NCI-H2196 (cell line): ENCODE measurements around the gene NACC1.

Source experiments
- DNase-seq: peaks from one replicate; lab custom pipeline; 2025; ENCODE audit not compliant: unreplicated experiment; lab: John Stamatoyannopoulos, UW

The NACC1 gene

GRCh38 chr19:13087795-13088537 is 30.1 kb upstream of the NACC1 start:
- no peak for DNase-seq

- DNase-seq, result no peak
Observed at GRCh38 chr19:13089139-13089856, 28.8 kb upstream of the NACC1 start.

GRCh38 chr19:13089857-13090507 is 28.1 kb upstream of the NACC1 start:
- no peak for DNase-seq

DNA sequence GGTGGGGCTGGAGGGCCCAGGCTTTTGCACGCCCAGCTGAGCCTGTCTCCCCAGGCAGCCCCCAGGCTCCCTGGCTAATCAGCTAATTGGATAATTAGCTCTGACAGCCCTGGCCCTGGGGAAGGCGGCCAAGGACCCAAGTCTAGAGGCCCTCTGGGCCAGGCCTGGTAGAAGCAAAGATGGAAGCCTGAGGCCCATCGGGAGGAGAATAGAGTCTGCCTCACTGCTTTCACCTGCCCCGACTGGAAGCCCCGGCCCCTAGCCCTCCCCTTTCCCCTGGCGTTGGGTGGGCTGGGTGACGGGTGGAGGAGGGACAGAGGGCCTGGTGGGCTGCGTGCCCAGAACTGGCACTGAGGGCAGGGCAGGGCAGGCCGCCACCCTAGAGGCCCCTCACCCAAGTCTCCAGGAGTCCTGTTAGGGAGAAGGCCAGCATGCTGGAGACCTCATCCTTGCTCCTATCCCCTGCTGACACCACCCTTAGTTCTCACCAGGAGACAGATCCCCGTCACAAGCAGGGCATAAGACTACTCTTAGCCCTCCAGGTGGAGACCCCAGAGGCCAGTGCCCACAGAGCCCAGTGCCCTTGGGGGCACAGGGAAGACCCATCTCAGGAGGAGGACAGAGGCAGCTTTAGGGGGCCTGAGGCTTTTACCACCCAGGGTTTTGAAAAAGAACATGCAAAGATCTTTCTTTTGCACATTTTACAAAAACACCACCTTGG is 27.4 kb upstream of the NACC1 start:
- no peak for DNase-seq

- no peak for DNase-seq
Observed at GRCh38 chr19:13091400-13092157, 26.5 kb upstream of the NACC1 start.

GRCh38 chr19:13092158-13092543 is 25.9 kb upstream of the NACC1 start:
- no peak for DNase-seq

DNA sequence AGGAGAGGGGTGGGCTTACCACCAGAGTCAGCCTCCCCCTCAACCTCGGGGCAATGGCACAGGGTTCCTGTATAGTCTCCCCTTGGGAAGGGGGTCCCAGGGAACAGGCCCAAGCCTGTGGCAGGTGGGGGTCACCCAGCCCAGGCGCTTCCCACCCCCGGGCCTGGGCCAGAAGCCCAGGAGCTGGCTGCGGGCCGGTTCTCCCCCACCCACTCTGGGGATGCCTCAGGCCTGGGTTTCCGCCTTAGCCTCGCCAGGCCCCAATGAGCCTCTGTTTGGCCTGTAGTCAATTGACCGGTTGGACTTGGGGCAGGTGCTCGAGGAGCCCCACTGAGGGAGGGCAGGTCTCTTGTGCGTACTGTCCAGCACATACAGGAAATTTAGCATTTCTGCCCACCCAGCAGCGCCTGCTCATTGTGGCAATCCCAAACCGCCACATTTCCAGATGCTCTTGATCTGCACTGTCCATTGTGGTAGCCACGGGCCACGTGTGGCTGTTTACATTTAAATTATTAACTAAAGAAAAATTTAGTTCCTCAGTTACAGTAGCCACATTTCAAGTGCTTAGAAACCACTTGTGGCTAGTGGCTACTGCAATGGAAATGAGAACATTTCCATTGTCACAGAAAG is 25.3 kb upstream of the NACC1 start:
- DNase-seq, result no peak

GRCh38 chr19:13093407-13094105 is 24.5 kb upstream of the NACC1 start:
- peak; percentile 85 for DNase-seq

- no peak for DNase-seq
Observed at GRCh38 chr19:13094106-13094504, 24.0 kb upstream of the NACC1 start.

GRCh38 chr19:13094771-13095392 is 23.2 kb upstream of the NACC1 start:
- DNase-seq, result no peak

DNA sequence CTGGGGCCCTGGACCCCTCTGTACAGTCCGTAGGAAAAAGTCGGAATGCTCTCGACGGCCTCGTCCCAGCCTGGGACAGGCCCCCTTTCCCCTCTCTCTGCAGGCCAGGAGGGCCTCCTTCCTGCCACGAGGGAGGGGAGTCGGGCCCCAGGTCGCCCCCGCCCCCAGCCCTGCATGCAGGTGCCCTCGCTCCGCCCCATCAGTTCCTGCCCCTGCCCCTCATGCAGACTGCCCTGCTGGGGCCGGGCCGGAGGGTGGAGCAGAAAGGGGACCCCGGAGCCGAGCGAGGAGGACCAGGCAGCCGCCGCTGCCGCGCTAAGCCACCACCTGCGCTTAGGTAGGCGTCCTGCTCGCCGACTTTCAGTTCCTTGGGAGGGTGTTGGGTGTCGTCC is 22.7 kb upstream of the NACC1 start:
- no peak for DNase-seq

DNA sequence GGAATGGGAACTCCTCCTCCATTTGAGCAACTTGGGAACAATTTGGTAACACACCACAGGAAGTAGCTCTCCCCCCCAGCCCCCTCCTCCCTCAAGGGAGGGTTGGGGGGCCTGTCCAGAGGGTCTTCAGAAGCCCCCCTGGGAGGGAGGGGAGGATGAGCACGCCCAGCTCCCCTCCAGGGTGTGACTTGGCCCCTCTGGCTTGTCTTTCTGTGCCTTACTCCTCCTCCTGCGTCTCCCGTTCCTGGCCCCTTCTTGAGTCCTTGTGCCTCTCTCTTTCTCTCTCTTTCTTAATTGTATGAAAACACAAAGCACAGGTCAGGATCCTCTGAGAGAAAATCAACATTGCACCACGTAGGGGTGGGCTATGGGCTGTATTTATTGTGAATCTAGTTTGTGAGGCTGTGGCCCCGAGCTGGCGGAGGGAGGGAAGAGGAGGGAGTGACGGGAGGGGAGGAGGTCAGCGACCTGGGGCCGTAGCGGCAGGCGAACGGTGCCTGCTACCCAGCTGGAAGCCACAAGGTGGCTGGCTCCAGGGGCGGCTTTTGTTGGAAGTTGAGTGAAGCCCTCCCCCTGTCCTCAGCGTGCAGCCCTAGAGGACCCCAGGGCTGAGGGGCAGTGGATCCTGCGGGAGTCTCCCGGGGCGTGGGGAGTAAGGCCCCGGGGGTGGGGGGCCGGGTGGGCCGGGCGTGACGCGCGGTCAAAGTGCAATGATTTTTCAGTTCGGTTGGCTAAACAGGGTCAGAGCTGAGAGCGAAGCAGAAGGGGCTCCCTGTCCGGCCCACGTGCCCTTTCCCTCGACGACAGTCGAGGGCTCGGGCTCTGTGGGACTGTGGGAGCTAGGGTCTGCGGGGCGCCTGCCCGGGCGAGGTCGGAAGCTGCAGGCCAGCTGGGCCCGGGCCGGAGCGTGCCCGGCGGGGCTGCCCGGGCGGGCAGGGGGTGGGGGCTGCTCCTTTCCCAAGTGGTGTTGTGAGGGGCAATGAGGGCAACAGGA is 21.8 kb upstream of the NACC1 start:
- no peak for DNase-seq

- DNase-seq, result no peak
Observed at GRCh38 chr19:13097033-13097462, 21.0 kb upstream of the NACC1 start.

DNA sequence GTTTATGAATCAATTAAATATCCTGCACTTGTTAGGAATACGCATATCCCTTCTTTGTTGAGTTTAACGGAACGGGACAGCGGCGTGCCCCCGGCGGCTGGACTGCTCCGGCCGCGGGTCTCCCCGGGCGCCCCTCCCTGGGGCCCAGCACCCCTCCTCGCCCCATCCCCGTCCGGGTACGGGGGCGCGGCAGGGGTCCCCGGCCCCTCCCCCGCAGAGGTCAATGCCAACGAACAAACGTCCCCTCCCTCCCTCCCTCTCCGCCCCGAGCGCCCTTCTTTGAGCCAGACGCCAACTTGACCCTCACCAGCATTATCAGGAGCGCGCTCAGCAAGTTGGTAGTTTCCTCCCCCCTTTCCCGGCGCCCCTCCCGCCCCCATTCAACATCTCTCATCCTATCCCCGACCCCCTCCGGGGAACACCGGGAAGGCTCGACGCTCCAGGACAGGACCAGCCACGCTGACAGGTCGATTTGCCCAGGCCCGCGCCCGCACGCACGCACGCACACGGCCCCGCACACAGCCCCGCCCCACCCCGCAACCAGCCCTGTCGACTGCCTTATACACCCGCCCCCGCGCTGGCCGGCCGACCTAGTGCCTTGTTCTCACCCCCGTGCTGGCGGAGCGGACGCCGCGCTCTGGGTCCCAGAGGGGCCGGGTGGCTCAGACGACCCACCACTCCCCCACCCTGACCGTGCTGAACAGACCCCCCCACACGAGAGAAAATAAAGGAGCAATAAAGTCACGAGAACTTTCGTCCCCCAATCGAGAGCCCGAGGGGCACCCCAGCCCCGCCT is 20.4 kb upstream of the NACC1 start:
- DNase-seq, result no peak

DNA sequence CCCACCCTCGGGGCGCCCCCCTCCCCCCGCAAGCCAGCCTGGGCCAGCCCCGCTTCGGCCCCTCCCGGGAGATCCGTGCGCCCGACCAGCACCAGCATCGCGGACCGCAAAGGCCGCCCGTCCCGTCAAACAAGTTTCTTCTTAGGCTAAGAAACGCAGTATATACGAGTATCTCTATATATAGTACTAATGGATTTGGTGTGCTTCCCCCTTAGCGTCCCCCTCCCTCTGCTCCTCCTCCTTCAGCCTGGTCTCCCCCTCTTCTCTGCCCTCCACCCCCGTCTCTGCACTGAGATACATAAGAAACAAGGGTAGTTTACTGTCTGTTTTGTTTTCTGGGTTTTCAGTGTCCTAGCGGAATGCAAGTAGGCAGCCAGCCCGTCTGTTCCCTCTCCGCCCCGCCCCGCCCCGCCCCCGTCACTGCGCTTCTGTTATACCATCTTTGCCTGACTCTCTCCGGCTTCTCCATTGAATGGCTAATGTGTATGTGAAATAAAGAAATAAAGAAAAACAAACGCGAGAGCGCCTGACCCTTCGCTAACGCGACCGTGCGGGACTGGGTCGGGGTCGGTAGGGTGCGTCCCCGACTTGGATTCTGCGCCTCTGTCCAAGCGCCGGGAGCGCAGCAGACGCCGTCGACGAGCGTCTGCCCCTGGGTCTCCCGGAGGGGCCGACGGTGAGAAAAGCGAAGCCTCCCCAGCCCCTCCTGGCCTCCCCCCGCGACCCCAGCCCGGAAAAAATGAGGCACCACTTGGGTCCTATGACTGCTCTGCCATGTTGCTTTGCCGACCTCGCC is 19.6 kb upstream of the NACC1 start:
- DNase-seq, result no peak
